ENCODE measurements around the gene TRIP13. TPM values are rescaled to one million over a fixed set of nuclear protein-coding genes. Genes with fewer than 3 reads are reported as not detected.
A peak's percentile ranks its signal among the peaks of the same experiment; 100 is the strongest.
"Not testable (repeated sequence)": the region's sequence is repeated elsewhere in the genome, so short reads cannot be mapped to it uniquely, and the experiment has no call there.

TRIP13 gene
- total and polyA plus RNA-seq, 12 donors = 0.30 to 5.0 (median 0.78) TPM

GRCh38 chr5:851553-851952, 41.1 kb upstream of the TRIP13 start:
- no peak overlapping the region for H3K27ac ChIP-seq
- 63 to 83% (median 81%) methylated on average over 7 to 16 of the region's 16 CpGs for WGBS, 4 donors
- H3K4me3 ChIP-seq = no peak overlapping the region
- TF ChIP-seq CTCF (IDR thresholded peaks at IDR 0.05) (no peak), POLR2A (IDR thresholded peaks at IDR 0.05) (no peak)
- H3K4me1 ChIP-seq (replicated peaks in 1 of 2) = no peaks in the 10 kb centered on the region
- H3K9me3 ChIP-seq (replicated peaks in 1 of 3) = no peaks in the 10 kb centered on the region
- no peaks in the 10 kb centered on the region for H3K36me3 ChIP-seq (replicated peaks in 1 of 2)
- no peaks in the 10 kb centered on the region for H3K27me3 ChIP-seq
- peak in 1 of 7 donors; percentile 3 for DNase-seq
- intact Hi-C loops (cut with DNase I) = no loop called here

GRCh38 chr5:852018-852417, 40.7 kb upstream of the TRIP13 start:
- TF ChIP-seq CTCF (IDR thresholded peaks at IDR 0.05) = no peak
- TF ChIP-seq POLR2A (IDR thresholded peaks at IDR 0.05) = no peak
- WGBS, 4 donors = 29 to 40% (median 32%) methylated on average over 5 of the region's 5 CpGs
- no peaks in the 10 kb centered on the region for H3K4me1 ChIP-seq (replicated peaks in 1 of 2)
- no peaks in the 10 kb centered on the region for H3K27me3 ChIP-seq
- H3K27ac ChIP-seq = no peak overlapping the region
- DNase-seq = no peak
- no peaks in the 10 kb centered on the region for H3K9me3 ChIP-seq (replicated peaks in 1 of 3)
- intact Hi-C loops (cut with DNase I) = no loop called here
- no peaks in the 10 kb centered on the region for H3K36me3 ChIP-seq (replicated peaks in 1 of 2)
- no peak overlapping the region for H3K4me3 ChIP-seq

GRCh38 chr5:852431-853401, 40.0 kb upstream of the TRIP13 start:
- H3K36me3 ChIP-seq (replicated peaks in 1 of 2) = no peaks in the 10 kb centered on the region
- intact Hi-C loops (cut with DNase I) = no loop called here
- TF ChIP-seq CTCF (IDR thresholded peaks at IDR 0.05) (no peak), POLR2A (IDR thresholded peaks at IDR 0.05) (no peak)
- no peak for DNase-seq
- H3K4me3 ChIP-seq = no peak overlapping the region
- no peaks in the 10 kb centered on the region for H3K9me3 ChIP-seq (replicated peaks in 1 of 3)
- H3K4me1 ChIP-seq (replicated peaks in 1 of 2) = no peaks in the 10 kb centered on the region
- no peak overlapping the region for H3K27ac ChIP-seq
- no peaks in the 10 kb centered on the region for H3K27me3 ChIP-seq
- WGBS, 4 donors = 80 to 88% (median 86%) methylated on average over 55 of the region's 55 CpGs

GRCh38 chr5:853416-854090, 39.1 kb upstream of the TRIP13 start:
- DNase-seq; H3K27ac ChIP-seq; H3K27me3 ChIP-seq; H3K36me3 ChIP-seq (replicated peaks in 1 of 2); H3K9me3 ChIP-seq (replicated peaks in 1 of 3); intact Hi-C loops (cut with DNase I); H3K4me1 ChIP-seq (replicated peaks in 1 of 2); H3K4me3 ChIP-seq: not testable (repeated sequence)
- 77 to 83% (median 80%) methylated on average over 14 to 18 of the region's 18 CpGs for WGBS, 4 donors
